ENCODE results near the gene GLRX5. TPM values are rescaled to one million over a fixed set of nuclear protein-coding genes. Genes with fewer than 3 reads are reported as not detected.

The GLRX5 gene
- total RNA-seq, 2 experiments from 2014 or later, result 11.3 to 11.9 TPM

DNA sequence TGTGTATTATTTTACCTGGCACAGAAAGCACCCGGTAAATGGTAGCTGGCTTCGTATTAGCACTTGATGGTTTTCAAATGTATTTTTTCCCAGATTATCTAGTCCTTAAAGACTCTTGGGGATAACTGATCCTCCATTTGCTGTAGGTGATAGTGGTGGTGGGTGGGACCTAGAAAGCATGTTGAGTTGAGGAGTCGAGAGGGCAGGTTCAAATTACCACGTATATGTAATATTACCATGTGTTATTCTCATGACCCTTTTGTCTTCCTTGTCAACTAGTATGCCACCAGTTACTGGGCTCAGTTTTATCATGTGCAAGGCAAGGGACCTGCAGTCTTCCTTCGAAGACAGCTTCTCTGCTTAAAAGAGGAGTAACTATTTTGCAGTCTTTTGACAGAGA, 1.8 kb downstream of the GLRX5 start:
- H3K36me3 ChIP-seq (ENCODE audit: insufficient read depth, low read length), result peaks cover under 1% of the 10 kb centered on the region
- no peak overlapping the region for H3K27ac Mint-ChIP-seq
- intact Hi-C loops (cut with DNase I, micrococcal nuclease), result loop anchor here in 1 of 2 experiments (10.0 kb wide), 1 partner anchor 222 kb away; the partner anchor contains the start of gene CLMN
- no peaks in the 10 kb centered on the region for H3K9me3 Mint-ChIP-seq
- CTCF ChIA-PET, result interaction anchor here (1.3 to 2.3 kb wide), 3 partner anchors 10 to 94 kb away, joined by 3 to 7 read pairs (median 3); partner anchors contain the start of gene SYNE3
- H3K4me1 ChIP-seq (ENCODE audit: insufficient read depth, low read length), result peaks cover 37% of the 10 kb centered on the region
- H3K4me1 Mint-ChIP-seq (ENCODE audit: low read depth), result peaks cover 84% of the 10 kb centered on the region
- ATAC-seq (ENCODE audit: poor library complexity) (no peak), DNase-seq (no peak)
- H3K27me3 ChIP-seq (ENCODE audit: control insufficient read depth in 1 of 2, insufficient read depth in 2 of 2, low read length in 2 of 2), result no peaks in the 10 kb centered on the region
- TF ChIP-seq, protein P1, sequence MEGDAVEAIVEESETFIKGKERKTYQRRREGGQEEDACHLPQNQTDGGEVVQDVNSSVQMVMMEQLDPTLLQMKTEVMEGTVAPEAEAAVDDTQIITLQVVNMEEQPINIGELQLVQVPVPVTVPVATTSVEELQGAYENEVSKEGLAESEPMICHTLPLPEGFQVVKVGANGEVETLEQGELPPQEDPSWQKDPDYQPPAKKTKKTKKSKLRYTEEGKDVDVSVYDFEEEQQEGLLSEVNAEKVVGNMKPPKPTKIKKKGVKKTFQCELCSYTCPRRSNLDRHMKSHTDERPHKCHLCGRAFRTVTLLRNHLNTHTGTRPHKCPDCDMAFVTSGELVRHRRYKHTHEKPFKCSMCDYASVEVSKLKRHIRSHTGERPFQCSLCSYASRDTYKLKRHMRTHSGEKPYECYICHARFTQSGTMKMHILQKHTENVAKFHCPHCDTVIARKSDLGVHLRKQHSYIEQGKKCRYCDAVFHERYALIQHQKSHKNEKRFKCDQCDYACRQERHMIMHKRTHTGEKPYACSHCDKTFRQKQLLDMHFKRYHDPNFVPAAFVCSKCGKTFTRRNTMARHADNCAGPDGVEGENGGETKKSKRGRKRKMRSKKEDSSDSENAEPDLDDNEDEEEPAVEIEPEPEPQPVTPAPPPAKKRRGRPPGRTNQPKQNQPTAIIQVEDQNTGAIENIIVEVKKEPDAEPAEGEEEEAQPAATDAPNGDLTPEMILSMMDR (IDR thresholded peaks at IDR 0.05), result no peak
- no peak overlapping the region for H3K4me3 ChIP-seq (ENCODE audit: low read length)
- peak overlapping the region; percentile 96 for H3K4me3 Mint-ChIP-seq
- no peak overlapping the region for H3K27ac ChIP-seq (ENCODE audit: low read depth in 1 of 2, low read length in 2 of 2)
- no peaks in the 10 kb centered on the region for H3K27me3 Mint-ChIP-seq
- H3K36me3 Mint-ChIP-seq (ENCODE audit: low read depth), result peaks cover 16% of the 10 kb centered on the region
- H3K9me3 ChIP-seq (ENCODE audit: control insufficient read depth in 1 of 2, insufficient read depth in 1 of 2, low read length in 2 of 2), result no peaks in the 10 kb centered on the region
- POLR2A ChIA-PET, result interaction anchor here (1.2 to 4.5 kb wide), 3 partner anchors 12 to 28 kb away, joined by 4 to 45 read pairs (median 4); partner anchors contain the start of gene SYNE3

DNA sequence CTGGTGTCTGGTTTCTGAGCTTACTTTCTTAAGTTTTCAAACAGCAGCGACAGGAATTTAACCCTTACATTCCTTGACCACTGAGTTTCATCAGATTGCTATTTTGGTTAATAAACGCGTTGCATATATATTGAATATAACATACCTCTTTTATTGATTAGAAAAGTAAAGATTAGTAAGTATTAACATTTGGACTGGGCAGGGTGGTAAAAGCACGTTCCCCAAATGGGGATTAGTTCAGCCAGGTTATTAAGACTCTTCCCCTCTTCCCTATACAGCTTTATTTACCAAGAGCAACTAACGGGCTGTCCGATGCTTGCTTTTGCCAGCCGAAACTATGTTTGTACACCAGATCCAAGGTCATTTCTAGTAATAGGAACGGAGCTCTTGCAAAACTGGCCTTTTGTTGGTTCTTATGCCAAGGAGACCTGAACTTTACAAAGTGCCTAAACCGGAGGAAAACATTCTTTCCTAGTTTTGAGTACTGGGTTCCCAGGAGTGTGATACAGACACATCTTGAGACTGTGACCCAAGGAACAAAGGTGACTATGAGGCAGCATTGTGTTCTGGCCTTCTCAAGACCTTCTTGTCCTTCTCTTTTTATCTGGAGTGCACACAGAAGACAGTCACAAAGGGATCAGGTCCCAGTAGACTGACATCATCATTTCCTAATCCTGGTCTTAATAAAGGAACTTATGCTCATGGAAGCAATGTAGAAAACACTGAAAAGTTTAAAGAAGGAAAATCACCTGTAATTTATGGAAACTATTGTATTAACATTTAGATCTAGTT, 2.6 kb downstream of the GLRX5 start:
- intact Hi-C loops (cut with DNase I, micrococcal nuclease), result loop anchor here in 1 of 2 experiments (10.0 kb wide), 1 partner anchor 223 kb away; the partner anchor contains the start of gene CLMN
- ATAC-seq (ENCODE audit: poor library complexity) (no peak), DNase-seq (no peak)
- Mint-ChIP-seq H3K27me3 (no peaks in the 10 kb centered on the region), H3K9me3 (no peaks in the 10 kb centered on the region), H3K4me1 (ENCODE audit: low read depth) (peaks cover 77% of the 10 kb centered on the region), H3K27ac (no peak overlapping the region), H3K4me3 (peak overlapping the region; percentile 96), H3K36me3 (ENCODE audit: low read depth) (peaks cover 16% of the 10 kb centered on the region)
- TF ChIP-seq, protein P1 (IDR thresholded peaks at IDR 0.05), result no peak
- no peak overlapping the region for H3K4me3 ChIP-seq (ENCODE audit: low read length)
- peaks cover 34% of the 10 kb centered on the region for H3K4me1 ChIP-seq (ENCODE audit: insufficient read depth, low read length)
- no peaks in the 10 kb centered on the region for H3K27me3 ChIP-seq (ENCODE audit: control insufficient read depth in 1 of 2, insufficient read depth in 2 of 2, low read length in 2 of 2)
- H3K36me3 ChIP-seq (ENCODE audit: insufficient read depth, low read length), result no peaks in the 10 kb centered on the region
- POLR2A ChIA-PET, result interaction anchor here (1.2 to 4.5 kb wide), 3 partner anchors 13 to 29 kb away, joined by 4 to 45 read pairs (median 4); partner anchors contain the start of gene SYNE3
- CTCF ChIA-PET, result interaction anchor here (1.3 to 2.3 kb wide), 3 partner anchors 10 to 95 kb away, joined by 3 to 7 read pairs (median 3); partner anchors contain the start of gene SYNE3
- H3K27ac ChIP-seq (ENCODE audit: low read depth in 1 of 2, low read length in 2 of 2), result no peak overlapping the region
- H3K9me3 ChIP-seq (ENCODE audit: control insufficient read depth in 1 of 2, insufficient read depth in 1 of 2, low read length in 2 of 2), result no peaks in the 10 kb centered on the region

DNA sequence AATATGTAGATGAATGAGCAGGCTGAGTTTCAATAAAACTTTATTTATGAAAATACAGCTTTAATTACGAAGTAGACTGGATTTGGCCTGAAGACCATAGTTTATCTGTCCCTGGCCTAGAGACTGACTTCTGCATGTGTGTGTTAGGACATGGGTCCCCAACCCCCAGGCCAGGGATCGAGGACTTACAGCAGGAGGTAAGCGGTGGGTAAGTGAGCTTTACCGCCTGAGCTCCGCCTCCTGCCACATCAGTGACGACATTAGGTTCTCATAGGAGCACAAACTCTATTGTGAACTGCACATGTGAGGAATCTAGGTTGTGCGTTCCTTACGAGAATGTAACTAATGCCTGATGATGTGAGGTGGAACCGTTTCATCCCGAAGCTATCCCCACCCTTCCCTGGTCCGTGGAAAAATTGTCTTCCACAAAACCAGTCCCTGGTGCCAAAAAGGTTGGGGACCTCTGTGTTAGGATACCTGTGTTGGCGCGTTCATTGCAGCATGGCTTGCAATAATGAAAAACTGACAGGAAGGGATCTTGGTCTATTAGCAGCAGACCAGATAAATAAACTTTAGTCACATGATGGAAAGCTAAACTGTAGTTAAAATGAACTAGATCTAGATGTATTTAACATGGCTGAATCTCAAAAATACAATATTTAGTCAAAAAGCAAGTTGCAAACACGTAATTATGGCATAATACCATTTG, 4.1 kb downstream of the GLRX5 start:
- TF ChIP-seq, protein P1 (IDR thresholded peaks at IDR 0.05), result no peak
- POLR2A ChIA-PET, result interaction anchor here (1.1 kb wide), 1 partner anchor 19 kb away, joined by 3 read pairs; no protein-coding TSS in a partner anchor
- peaks cover 22% of the 10 kb centered on the region for H3K4me1 ChIP-seq (ENCODE audit: insufficient read depth, low read length)
- Mint-ChIP-seq H3K9me3 (no peaks in the 10 kb centered on the region), H3K36me3 (ENCODE audit: low read depth) (peaks cover 10% of the 10 kb centered on the region), H3K4me3 (no peak overlapping the region), H3K27me3 (no peaks in the 10 kb centered on the region), H3K27ac (no peak overlapping the region), H3K4me1 (ENCODE audit: low read depth) (peaks cover 62% of the 10 kb centered on the region)
- no peak for ATAC-seq (ENCODE audit: poor library complexity)
- CTCF ChIA-PET, result no interaction called here
- intact Hi-C loops (cut with DNase I, micrococcal nuclease), result loop anchor here in 1 of 2 experiments (10.0 kb wide), 1 partner anchor 224 kb away; the partner anchor contains the start of gene CLMN
- no peak for DNase-seq
- H3K27me3 ChIP-seq (ENCODE audit: control insufficient read depth in 1 of 2, insufficient read depth in 2 of 2, low read length in 2 of 2), result no peaks in the 10 kb centered on the region
- no peak overlapping the region for H3K4me3 ChIP-seq (ENCODE audit: low read length)
- no peaks in the 10 kb centered on the region for H3K9me3 ChIP-seq (ENCODE audit: control insufficient read depth in 1 of 2, insufficient read depth in 1 of 2, low read length in 2 of 2)
- H3K27ac ChIP-seq (ENCODE audit: low read depth in 1 of 2, low read length in 2 of 2), result no peak overlapping the region
- H3K36me3 ChIP-seq (ENCODE audit: insufficient read depth, low read length), result peaks cover under 1% of the 10 kb centered on the region

All from CD4-positive, alpha-beta T cell (primary cell).